HG02870 (cell line): Measurements from ENCODE around the gene DDX4.

ENCODE experiments used
- ATAC-seq: cut with Tn5 transposase; IDR thresholded peaks from one replicate; pipeline ENCODE4 v1.9.1; 2021; ENCODE audit warnings: mild to moderate bottlenecking, moderate library complexity; ENCODE audit not compliant: unreplicated experiment

The DDX4 gene

DNA sequence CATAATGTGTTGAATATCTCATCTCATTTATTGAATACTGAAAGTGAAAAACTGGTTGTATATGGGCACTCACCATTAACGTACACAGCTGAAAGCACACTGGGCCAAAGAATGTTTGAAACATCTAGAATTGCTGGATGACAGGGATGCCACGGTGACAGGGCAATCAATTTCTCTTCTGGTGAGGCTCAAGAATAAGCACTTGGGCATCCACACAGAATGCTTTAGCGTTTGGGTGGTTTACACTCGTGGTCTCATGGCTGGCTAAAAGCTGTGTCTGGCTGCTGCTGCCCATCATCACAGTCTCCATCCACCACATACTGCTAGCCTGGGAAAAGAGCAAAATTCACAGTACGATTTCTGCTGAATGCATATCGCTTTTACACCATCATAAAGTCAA, 82.6 kb downstream of the DDX4 start:
- ATAC-seq: no peak

- no peak for ATAC-seq
Measured at GRCh38 chr5:55821731-55822512, 84.1 kb downstream of the DDX4 start.

- ATAC-seq: no peak
Measured at GRCh38 chr5:55823151-55823796, 85.4 kb downstream of the DDX4 start.

DNA sequence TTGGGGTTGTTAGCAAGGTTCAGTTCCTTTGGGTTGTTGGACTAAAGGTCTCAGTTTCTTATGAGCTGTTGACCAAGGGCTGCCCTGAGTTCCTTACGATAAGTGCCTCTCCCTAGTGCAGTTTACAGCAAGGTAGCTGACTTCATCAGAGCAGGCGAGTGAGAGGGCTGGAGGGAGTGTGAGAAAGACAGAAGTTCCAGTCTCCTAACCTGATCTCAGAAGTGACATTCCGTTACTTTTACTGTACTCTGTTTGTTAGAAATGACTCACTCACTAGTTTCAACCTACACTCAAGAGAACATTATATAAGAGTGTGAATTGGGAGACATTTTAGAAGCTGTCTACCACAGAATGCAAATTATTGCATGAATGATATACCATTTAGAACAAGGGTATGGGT, 92.1 kb downstream of the DDX4 start:
- ATAC-seq: peak; percentile 51

DNA sequence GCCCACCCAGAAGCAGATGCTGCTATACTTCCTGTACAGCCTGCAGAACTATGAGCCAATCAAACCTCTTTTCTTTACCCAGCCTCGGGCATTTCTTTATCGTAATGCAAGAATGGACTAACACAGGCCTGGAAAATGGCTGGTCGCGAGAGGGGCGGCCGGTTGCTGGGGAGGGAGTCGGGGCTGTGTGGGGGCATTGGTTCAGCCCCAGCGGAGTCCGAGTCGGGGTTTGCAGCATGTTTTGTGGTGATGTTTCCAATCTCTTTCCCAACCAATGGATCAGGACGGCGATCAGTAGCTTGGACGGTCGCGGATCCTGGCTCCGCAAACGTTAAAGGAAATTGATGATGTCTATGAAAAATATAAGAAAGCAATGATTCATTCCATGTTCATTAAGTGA, 94.6 kb downstream of the DDX4 start:
- no peak for ATAC-seq

DNA sequence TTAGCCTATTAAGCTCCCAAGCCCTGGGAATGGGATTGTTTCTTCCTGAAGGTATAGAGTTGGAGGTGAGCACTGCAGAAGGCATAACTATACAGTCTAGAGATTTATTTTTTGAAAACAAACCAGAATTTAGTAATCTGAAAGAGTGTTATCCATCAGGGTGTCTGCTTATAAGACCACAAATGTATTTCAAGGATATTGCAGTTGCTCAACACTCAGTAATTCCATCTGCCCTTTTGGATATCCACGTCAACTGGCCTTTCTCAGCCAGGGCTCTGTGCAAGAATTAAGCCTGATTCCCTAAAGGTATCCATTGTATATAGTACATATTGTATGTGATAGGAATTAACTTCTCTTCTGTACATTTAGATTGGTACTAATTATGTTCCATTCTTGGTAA, 98.3 kb downstream of the DDX4 start:
- no peak for ATAC-seq

GRCh38 chr5:55841976-55842375, 104.1 kb downstream of the DDX4 start:
- ATAC-seq: no peak

- no peak for ATAC-seq
Measured at GRCh38 chr5:55847837-55848236, 110.0 kb downstream of the DDX4 start.

- ATAC-seq: no peak
Measured at GRCh38 chr5:55848783-55849182, 110.9 kb downstream of the DDX4 start.

DNA sequence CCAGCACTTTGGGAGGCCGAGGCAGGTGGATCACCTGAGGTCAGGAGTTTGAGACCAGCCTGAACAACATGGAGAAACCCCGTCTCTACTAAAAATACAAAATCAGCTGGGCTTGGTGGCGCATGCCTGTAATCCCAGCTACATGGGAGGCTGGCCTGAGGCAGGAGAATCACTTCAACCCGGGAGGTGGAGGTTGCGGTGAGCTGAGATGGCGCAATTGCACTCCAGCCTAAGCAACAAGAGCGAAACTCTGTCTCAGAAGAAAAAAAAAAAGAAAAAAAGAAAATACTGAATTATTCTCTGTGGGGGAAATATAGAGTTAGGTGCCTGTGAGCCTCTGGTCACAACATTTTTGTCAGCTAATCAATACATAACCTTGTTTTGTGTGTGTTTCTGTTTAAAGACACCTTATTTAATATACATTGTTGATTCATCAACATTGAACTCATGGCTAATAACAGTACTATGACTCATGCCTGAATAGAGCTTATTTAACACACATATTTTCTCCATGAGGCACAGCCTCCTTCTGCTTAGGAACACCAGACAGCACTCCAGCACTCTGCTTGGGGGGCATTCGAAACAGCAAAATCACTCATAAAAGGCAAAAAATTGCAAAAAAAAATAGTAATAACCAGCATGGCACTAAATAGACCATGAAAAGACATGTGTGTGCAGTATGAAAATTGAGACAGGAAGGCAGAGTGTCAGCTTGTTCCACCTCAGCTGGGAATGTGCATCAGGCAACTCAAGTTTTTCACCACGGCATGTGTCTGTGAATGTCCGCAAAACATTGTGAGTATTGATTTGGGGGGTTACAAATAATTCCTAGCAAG, 113.2 kb downstream of the DDX4 start, which contains the start of gene IL31RA:
Gene IL31RA, plus strand, starts transcription at position 519 of the 836 bp plus-strand sequence. Its CDS starts 214 bp downstream, at position 733.
- no peak for ATAC-seq

DNA sequence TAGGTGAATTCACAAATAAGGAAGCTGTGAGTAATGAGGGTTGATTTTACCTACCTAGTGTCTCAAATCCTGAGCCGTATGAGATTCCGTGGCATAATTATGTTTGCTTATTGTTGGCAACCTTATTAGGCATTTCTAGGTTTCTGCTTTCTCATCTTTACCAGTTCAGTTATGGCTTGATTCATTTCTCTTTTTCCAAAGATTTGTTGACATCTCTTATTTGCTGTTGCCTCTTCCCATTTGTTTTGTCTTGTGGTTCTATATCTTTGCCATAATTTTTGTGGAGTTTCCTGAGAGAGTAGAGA, 113.8 kb downstream of the DDX4 start:
- ATAC-seq: no peak

DNA sequence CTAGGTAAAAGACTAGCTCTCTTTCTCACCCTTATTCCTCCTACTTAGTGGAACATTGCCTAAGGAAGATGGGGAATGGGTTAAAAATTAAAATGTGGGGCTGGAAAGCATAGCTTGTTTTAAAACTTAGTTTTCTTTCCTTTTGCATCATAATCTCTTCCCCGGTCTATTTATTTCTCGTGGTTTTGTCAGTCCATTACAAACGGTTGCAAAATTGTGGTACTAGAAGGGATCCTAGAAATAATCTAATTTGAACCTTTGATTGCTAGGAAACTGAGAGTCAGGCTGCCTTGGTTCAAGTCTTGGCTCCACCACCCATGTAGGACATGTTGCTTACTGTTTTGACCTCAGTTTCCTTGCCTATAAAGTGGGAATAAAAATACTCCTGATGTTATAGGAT, 114.6 kb downstream of the DDX4 start:
- no peak for ATAC-seq

DNA sequence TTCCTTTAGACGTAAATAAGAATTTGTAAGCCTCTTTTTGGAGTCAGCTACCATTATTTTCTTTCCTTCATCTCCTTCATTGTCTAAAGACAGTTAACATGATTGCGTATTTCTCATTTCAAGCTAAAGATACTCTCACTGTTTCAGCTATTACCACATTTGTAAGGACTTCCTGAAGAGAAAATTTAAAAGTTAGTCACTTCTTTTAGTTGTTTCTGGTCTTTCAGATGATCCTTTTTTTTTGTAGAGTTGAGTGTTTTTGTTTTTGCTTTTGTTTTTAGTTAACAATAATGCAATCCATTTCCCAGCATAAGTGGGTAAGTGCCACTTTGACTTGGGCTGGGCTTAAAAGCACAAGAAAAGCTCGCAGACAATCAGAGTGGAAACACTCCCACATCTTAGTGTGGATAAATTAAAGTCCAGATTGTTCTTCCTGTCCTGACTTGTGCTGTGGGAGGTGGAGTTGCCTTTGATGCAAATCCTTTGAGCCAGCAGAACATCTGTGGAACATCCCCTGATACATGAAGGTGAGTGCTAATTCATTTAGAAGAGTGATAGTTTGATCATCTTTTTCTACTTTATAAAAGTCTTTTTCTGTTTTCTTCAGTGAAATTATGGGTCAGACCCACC, 115.3 kb downstream of the DDX4 start:
- ATAC-seq: no peak

GRCh38 chr5:55853818-55854217, 116.0 kb downstream of the DDX4 start:
- no peak for ATAC-seq

GRCh38 chr5:55855509-55855908, 117.6 kb downstream of the DDX4 start:
- ATAC-seq: no peak

DNA sequence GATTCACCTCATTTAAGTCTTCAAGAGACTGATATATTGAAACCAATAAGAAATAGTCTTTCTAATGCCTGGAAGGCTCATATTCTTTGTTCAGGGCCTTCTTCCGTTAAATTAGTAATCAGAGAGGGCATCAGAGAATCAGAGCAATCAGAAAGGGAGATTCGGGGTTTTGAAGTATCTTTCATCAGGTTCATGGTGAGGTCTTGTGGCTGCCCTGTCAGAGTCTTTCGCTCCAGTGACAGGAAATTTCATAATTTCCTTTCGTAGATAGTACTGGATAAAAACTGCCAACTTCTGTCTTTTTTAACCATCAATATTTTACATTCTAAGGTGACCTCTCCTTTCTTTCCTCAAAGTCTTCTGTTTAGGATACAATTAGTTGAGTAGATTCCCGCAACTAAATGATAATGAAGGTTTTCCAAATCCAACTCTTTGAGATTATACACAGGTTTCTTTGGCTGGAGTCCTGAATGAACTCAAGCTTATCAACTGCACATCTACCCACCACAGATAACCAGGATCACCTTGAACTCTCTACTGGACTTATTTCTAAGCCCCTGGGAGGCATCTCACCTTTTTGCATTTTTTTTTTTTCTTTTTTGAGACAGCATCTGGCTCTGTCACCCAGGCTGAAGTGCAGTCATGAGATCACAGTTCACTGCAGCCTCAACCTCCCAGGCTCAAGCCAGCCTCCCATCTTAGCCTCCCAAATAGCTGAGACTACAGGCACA, 118.8 kb downstream of the DDX4 start:
- ATAC-seq: no peak

DNA sequence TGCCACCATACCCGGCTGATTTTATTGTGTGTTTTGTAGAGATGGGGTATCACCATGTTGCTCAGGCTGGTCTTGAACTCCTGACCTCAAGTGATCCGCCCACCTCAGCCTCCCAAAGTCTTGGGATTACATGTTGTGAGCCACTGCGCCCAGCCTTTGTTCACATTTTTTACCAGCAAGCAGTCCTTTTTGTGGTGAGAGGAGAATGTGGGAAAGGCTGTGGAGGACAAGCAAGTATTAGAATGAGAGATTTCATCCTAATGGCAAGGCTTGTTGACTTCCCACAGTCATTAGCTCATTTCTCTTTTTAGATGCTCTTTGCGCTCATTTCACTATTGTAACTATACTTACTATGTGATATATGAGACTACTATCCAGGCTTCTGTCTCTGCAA, 119.4 kb downstream of the DDX4 start:
- ATAC-seq: no peak

- ATAC-seq: no peak
Measured at GRCh38 chr5:55858104-55858503, 120.2 kb downstream of the DDX4 start.

DNA sequence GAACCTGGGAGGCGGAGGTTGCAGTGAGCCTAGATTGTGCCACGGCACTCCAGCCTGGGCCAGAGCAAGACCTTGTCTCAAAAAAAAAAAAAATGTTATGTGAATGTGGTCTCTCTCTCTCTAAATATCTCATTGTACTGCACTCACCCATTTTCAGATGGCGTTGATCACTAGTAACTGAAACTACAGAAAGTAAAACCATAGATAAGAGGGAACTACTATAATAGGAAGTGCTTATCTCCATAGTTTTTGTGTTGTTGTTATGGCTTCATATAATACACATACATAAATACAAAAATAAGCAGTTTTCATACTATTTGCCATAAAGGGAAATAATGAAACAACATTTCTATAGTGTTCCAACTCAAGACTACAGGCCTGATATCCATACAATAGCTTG, 122.4 kb downstream of the DDX4 start:
- ATAC-seq: no peak

DNA sequence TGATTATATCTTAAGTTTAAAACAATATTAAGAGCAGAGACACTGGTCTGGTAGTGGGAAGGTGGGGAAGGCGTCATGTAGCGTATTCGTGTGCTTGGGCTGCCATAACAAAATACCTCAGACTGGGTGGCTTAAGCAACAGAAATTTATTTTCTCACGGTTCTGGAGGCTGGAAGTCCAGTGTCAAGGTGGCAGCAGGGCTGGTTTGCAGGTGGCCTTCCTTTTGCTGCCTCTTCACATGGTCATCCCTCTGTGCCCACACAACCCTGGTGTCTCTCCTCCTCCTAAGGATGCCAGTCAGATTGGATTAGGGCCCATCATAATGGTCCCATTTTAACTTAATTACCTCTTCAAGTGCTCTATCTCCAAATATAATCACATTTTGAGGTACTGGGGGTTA, 122.8 kb downstream of the DDX4 start:
- no peak for ATAC-seq
